B cell (primary cell): ENCODE data around the gene FUT7.

ENCODE experiments used
- EZH2 ChIP-seq: IDR thresholded peaks from 2 replicates; pipeline ENCODE4 v1.6.1; 2012; ENCODE audit warnings: borderline replicate concordance, low read depth, mild to moderate bottlenecking, moderate library complexity, low read length; ENCODE audit not compliant: insufficient read depth, poor library complexity, severe bottlenecking
- TF ChIP-seq, protein P1 (sequence below): fragments of 200-600 bp; IDR thresholded peaks from one replicate; pipeline ENCODE4 v1.8.0; 2022; ENCODE audit warnings: antibody characterized with exemption, mild to moderate bottlenecking

DNA sequence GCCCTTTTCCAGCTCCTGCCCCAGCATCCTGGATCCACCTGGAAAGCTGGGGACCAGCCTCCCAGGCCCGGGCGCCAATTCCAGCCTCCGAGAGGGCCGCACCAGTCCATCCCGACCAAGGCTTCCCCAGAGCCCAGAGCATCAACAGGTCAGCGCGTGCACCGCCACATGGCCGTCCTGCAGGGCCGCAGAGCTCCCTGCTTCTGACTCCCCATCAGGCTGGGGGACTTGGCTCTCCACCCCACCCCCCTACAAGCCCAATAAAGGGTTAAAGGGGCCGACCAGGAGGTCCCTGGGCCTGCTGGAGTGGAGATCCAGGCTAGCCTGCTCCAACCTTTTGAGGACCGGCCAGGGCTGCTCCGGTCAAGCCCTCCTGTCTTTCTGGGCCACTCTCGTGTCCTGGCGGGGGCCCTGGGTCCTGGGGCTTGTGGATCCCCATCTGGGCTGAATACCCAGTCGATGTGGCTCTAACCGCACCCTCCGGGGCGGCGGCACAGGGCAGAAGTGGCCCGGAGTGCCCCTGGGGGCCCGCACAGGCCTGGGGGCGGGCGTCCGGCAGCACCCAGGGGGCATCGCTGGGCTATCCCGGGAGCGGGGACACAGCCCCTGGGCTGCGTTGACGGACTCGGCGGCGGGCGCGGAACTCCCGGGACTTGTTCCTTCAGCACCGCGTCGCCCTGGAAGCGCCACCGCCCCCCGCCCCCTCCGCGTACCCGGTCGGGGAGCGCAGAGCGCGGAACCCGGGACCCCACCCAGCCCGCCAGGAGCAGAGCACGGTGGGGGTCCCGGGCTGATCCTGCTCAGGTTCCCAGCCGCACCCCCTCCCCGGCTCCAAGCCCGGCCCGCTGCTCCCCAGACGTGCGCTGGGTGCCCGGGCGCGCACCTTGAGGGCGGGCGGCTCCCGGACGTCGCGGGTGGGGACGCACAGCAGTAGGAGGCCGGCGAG lies 21.4 kb upstream of the FUT7 start:
- peak; percentile 64 for TF ChIP-seq EZH2
- TF ChIP-seq, protein P1, sequence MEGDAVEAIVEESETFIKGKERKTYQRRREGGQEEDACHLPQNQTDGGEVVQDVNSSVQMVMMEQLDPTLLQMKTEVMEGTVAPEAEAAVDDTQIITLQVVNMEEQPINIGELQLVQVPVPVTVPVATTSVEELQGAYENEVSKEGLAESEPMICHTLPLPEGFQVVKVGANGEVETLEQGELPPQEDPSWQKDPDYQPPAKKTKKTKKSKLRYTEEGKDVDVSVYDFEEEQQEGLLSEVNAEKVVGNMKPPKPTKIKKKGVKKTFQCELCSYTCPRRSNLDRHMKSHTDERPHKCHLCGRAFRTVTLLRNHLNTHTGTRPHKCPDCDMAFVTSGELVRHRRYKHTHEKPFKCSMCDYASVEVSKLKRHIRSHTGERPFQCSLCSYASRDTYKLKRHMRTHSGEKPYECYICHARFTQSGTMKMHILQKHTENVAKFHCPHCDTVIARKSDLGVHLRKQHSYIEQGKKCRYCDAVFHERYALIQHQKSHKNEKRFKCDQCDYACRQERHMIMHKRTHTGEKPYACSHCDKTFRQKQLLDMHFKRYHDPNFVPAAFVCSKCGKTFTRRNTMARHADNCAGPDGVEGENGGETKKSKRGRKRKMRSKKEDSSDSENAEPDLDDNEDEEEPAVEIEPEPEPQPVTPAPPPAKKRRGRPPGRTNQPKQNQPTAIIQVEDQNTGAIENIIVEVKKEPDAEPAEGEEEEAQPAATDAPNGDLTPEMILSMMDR: no peak
